ENCODE data around the gene SELENOV.

SELENOV gene

GRCh38 chr19:39550197-39550596 is 35.3 kb downstream of the SELENOV start:
- FAIRE-seq = no peak
- DNase-seq (ENCODE audit: insufficient read length) = no peak
- TF ChIP-seq POLR2AphosphoS5 (IDR thresholded peaks at IDR 0.05; ENCODE audit: low read depth, low read length) (no peak), POLR2A (IDR thresholded peaks at IDR 0.05; ENCODE audit: low read depth, low read length) (no peak), TAF1 (IDR thresholded peaks at IDR 0.05; ENCODE audit: borderline replicate concordance, low read depth, low read length) (no peak)

- TF ChIP-seq TAF1 (IDR thresholded peaks at IDR 0.05; ENCODE audit: borderline replicate concordance, low read depth, low read length) = no peak
- no peak for TF ChIP-seq POLR2A (IDR thresholded peaks at IDR 0.05; ENCODE audit: low read depth, low read length)
- no peak for TF ChIP-seq POLR2AphosphoS5 (IDR thresholded peaks at IDR 0.05; ENCODE audit: low read depth, low read length)
- no peak for FAIRE-seq
- DNase-seq (ENCODE audit: insufficient read length) = no peak
Observed at GRCh38 chr19:39553082-39553652, 38.2 kb downstream of the SELENOV start.

GRCh38 chr19:39554701-39555311 is 39.9 kb downstream of the SELENOV start:
- DNase-seq (ENCODE audit: insufficient read length) = no peak
- TF ChIP-seq POLR2AphosphoS5 (IDR thresholded peaks at IDR 0.05; ENCODE audit: low read depth, low read length) = no peak
- TF ChIP-seq TAF1 (IDR thresholded peaks at IDR 0.05; ENCODE audit: borderline replicate concordance, low read depth, low read length) = no peak
- no peak for TF ChIP-seq POLR2A (IDR thresholded peaks at IDR 0.05; ENCODE audit: low read depth, low read length)
- no peak for FAIRE-seq

GRCh38 chr19:39555883-39556282 is 40.9 kb downstream of the SELENOV start:
- FAIRE-seq = no peak
- no peak for DNase-seq (ENCODE audit: insufficient read length)
- no peak for TF ChIP-seq POLR2A (IDR thresholded peaks at IDR 0.05; ENCODE audit: low read depth, low read length)
- TF ChIP-seq TAF1 (IDR thresholded peaks at IDR 0.05; ENCODE audit: borderline replicate concordance, low read depth, low read length) = no peak
- TF ChIP-seq POLR2AphosphoS5 (IDR thresholded peaks at IDR 0.05; ENCODE audit: low read depth, low read length) = no peak

- DNase-seq (ENCODE audit: insufficient read length) = no peak
- FAIRE-seq = peak; percentile 92
- TF ChIP-seq POLR2AphosphoS5 (IDR thresholded peaks at IDR 0.05; ENCODE audit: low read depth, low read length) (no peak), TAF1 (IDR thresholded peaks at IDR 0.05; ENCODE audit: borderline replicate concordance, low read depth, low read length) (no peak), POLR2A (IDR thresholded peaks at IDR 0.05; ENCODE audit: low read depth, low read length) (no peak)
Observed at GRCh38 chr19:39557811-39558623, 43.1 kb downstream of the SELENOV start.

- FAIRE-seq = no peak
- DNase-seq (ENCODE audit: insufficient read length) = no peak
- TF ChIP-seq POLR2A (IDR thresholded peaks at IDR 0.05; ENCODE audit: low read depth, low read length) = no peak
Observed at GRCh38 chr19:39558624-39559117, 43.7 kb downstream of the SELENOV start.

- no peak for DNase-seq (ENCODE audit: insufficient read length)
- FAIRE-seq = no peak
- TF ChIP-seq TAF1 (IDR thresholded peaks at IDR 0.05; ENCODE audit: borderline replicate concordance, low read depth, low read length) (no peak), POLR2AphosphoS5 (IDR thresholded peaks at IDR 0.05; ENCODE audit: low read depth, low read length) (no peak), POLR2A (IDR thresholded peaks at IDR 0.05; ENCODE audit: low read depth, low read length) (no peak)
Observed at GRCh38 chr19:39563408-39563807, 48.5 kb downstream of the SELENOV start.

- TF ChIP-seq POLR2AphosphoS5 (IDR thresholded peaks at IDR 0.05; ENCODE audit: low read depth, low read length) (no peak), POLR2A (IDR thresholded peaks at IDR 0.05; ENCODE audit: low read depth, low read length) (no peak), TAF1 (IDR thresholded peaks at IDR 0.05; ENCODE audit: borderline replicate concordance, low read depth, low read length) (no peak)
- DNase-seq (ENCODE audit: insufficient read length) = no peak
- no peak for FAIRE-seq
Observed at GRCh38 chr19:39566064-39566463, 51.1 kb downstream of the SELENOV start.

GRCh38 chr19:39568604-39569003 is 53.7 kb downstream of the SELENOV start:
- no peak for TF ChIP-seq POLR2A (IDR thresholded peaks at IDR 0.05; ENCODE audit: low read depth, low read length)
- no peak for TF ChIP-seq TAF1 (IDR thresholded peaks at IDR 0.05; ENCODE audit: borderline replicate concordance, low read depth, low read length)
- no peak for TF ChIP-seq POLR2AphosphoS5 (IDR thresholded peaks at IDR 0.05; ENCODE audit: low read depth, low read length)
- DNase-seq (ENCODE audit: insufficient read length) = no peak
- no peak for FAIRE-seq

Data from GM12892 (cell line).